Daoy (cell line): ENCODE data around the gene ATP8A2. TPM values are rescaled to one million over a fixed set of nuclear protein-coding genes. Genes with fewer than 3 reads are reported as not detected.

Experiments used
- DNase-seq: peaks from one replicate; pipeline ENCODE4 v3.0.0-alpha.2; 2015; ENCODE audit warnings: low read depth
- total RNA-seq: library from RNA; depleted of rRNA; stranded (reverse); fragments of >200 nt; shearing (Covaris generic); gene quantifications from 2 replicates; pipeline ENCODE4 v1.2.3, GENCODE V29; 2014

ATP8A2 gene
- total RNA-seq, 1 experiment from 2014 or later = 2.7 TPM

- DNase-seq = no peak
Measured at GRCh38 chr13:25384758-25385410, 13.1 kb downstream of the ATP8A2 start.

- no peak for DNase-seq
Measured at GRCh38 chr13:25391932-25392331, 20.2 kb downstream of the ATP8A2 start.

GRCh38 chr13:25394402-25395060 lies 22.8 kb downstream of the ATP8A2 start:
- no peak for DNase-seq

DNA sequence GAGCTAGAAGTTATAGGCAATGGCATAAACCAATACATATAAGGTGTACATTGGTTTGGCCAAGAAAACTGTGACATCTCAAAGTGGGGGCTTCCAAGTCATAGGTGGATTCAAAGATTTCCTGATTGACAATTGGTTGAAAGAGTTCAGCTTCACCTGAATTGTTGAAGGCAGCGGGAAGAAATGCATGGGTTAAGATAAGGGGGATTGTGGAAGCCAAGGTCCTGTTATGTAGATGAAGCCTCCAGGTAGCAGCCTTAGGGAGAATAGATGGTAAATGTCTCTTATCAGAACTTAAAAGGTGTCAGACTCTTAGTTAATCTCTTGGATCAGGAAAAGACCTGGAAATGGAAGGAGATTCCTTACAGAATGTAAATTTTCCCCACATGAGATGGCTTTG lies 26.0 kb downstream of the ATP8A2 start:
- no peak for DNase-seq

GRCh38 chr13:25400925-25401324 lies 29.2 kb downstream of the ATP8A2 start:
- DNase-seq = no peak

- peak; percentile 13 for DNase-seq
Measured at GRCh38 chr13:25401958-25402357, 30.2 kb downstream of the ATP8A2 start.

- peak; percentile 7 for DNase-seq
Measured at GRCh38 chr13:25406377-25406776, 34.6 kb downstream of the ATP8A2 start.

DNA sequence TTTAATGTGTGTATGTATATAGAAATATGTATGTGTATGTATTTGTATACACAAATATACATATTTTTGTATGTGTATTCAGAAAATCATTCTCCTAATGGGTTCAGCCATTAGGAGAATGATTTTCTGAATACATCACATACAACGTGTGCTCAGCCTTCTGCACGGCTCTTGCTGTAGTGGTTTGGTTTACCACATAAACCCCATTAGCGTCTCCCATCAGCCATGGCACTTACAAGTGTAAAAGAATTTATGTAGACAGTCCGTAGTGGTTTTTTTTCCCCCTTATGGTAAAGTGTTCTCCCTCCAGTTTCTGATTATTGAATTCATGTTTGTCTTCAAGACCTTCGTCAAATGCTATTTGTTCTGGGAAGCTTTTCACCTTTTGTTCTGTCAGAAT lies 38.2 kb downstream of the ATP8A2 start:
- DNase-seq = no peak

- no peak for DNase-seq
Measured at GRCh38 chr13:25415241-25415640, 43.5 kb downstream of the ATP8A2 start.

DNA sequence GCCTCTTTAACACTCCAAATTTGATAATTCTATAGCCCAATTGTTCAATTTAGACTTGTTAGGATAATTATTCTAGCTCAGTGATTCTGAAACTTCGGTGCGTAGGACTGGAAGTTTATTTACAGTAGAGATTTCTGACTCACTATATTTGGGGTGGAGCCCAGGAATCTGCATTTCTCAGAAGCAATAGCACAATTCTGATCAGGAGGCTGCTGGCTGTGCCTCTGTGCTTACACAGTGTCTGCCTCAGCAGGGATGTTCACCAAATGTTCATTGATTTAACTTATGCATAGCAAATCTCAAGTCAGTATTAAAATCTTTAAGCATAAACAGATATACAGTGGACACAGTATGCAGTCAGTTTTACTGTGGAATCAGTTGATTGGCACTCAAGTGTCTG lies 45.8 kb downstream of the ATP8A2 start:
- DNase-seq = no peak

- no peak for DNase-seq
Measured at GRCh38 chr13:25420161-25420560, 48.4 kb downstream of the ATP8A2 start.

- no peak for DNase-seq
Measured at GRCh38 chr13:25421612-25422011, 49.8 kb downstream of the ATP8A2 start.

GRCh38 chr13:25422153-25422552 lies 50.4 kb downstream of the ATP8A2 start:
- DNase-seq = no peak

DNA sequence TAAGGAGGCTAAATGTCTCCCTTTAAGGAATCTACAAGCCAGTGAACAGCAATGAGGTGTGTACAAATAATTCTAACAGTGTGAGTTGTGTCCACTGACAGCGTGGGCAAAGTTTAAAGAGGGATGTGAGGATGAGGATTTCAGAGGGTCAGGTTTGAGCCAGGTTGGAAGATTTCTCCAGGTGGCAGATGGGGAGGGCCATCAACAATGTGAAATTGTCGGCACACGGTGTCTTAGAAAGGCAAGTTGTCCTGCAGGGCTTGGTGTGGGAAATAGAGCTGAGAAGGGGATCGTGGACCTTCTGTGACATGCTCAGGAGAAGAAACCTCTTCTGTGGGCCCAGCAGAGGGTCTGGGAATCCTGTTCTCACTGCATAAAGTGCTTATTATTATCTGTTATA lies 52.1 kb downstream of the ATP8A2 start:
- DNase-seq = no peak

- no peak for DNase-seq
Measured at GRCh38 chr13:25429466-25429865, 57.7 kb downstream of the ATP8A2 start.

- no peak for DNase-seq
Measured at GRCh38 chr13:25432691-25433090, 60.9 kb downstream of the ATP8A2 start.

DNA sequence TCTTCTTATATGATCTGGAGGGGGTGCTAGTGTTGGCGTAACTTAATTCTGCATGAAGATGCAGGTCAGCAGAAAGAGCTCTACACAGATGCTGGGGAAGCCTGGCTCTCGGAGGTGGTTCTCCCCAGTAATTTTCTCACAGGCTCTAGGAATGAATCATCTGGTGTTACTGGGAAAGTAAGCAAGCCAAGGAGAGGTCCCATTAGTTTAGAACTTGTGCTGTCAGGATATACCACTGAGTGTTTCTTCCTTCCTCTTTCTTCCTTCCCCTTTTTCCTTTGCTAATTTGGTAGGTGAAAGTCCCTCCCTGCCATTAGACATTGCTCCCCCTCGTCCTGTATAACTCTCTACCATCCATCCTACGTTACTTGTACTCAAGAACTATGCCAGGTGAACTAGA lies 68.3 kb downstream of the ATP8A2 start:
- DNase-seq = no peak

GRCh38 chr13:25446261-25446660 lies 74.5 kb downstream of the ATP8A2 start:
- no peak for DNase-seq

DNA sequence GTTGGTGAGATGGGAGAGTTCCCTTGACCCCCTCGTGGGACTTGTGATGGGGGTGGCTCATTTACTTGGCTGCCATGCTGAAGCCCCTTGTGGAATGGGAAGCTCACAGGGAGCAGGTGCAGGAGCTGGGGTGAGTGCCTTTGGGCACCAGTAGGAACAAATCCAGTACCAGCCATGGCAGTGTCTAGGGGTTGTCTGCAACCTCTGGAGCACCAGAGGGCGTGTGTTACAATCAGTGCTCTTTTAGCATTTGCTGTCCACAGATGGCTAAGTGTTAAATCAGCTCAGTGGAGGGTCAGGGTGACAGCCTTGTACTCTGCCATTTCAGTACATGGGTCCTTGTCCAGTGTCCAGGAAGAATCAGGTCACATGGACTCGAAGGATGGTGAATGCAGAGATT lies 75.6 kb downstream of the ATP8A2 start:
- DNase-seq = no peak

GRCh38 chr13:25453850-25454365 lies 82.1 kb downstream of the ATP8A2 start:
- no peak for DNase-seq

GRCh38 chr13:25455146-25455545 lies 83.4 kb downstream of the ATP8A2 start:
- DNase-seq = peak; percentile 48

GRCh38 chr13:25457566-25457965 lies 85.8 kb downstream of the ATP8A2 start:
- DNase-seq = no peak

GRCh38 chr13:25462301-25463125 lies 90.7 kb downstream of the ATP8A2 start:
- no peak for DNase-seq
